ENCODE results near the gene FAN1.
A peak's percentile ranks its signal among the peaks of the same experiment; 100 is the strongest.

Gene FAN1

GRCh38 chr15:30956216-30957124, 52.8 kb downstream of the FAN1 start:
- peak; percentile 14 for DNase-seq (ENCODE audit: low read depth)

GRCh38 chr15:30958219-30958618, 54.5 kb downstream of the FAN1 start:
- no peak for DNase-seq (ENCODE audit: low read depth)

- DNase-seq (ENCODE audit: low read depth): no peak
These were observed 58.4 kb downstream of the FAN1 start for GRCh38 chr15:30962079-30962478.

- no peak for DNase-seq (ENCODE audit: low read depth)
These were observed 58.9 kb downstream of the FAN1 start for GRCh38 chr15:30962659-30963058.

- no peak for DNase-seq (ENCODE audit: low read depth)
These were observed 60.0 kb downstream of the FAN1 start for GRCh38 chr15:30963681-30964080.

GRCh38 chr15:30969724-30970123, 66.0 kb downstream of the FAN1 start:
- DNase-seq (ENCODE audit: low read depth): no peak

- DNase-seq (ENCODE audit: low read depth): no peak
These were observed 69.7 kb downstream of the FAN1 start for GRCh38 chr15:30973379-30973778.

- no peak for DNase-seq (ENCODE audit: low read depth)
These were observed 70.4 kb downstream of the FAN1 start for GRCh38 chr15:30974112-30974511.

- no peak for DNase-seq (ENCODE audit: low read depth)
These were observed 74.6 kb downstream of the FAN1 start for GRCh38 chr15:30978328-30978727.

GRCh38 chr15:30979457-30979856, 75.7 kb downstream of the FAN1 start:
- no peak for DNase-seq (ENCODE audit: low read depth)

GRCh38 chr15:30984118-30984517, 80.4 kb downstream of the FAN1 start:
- no peak for DNase-seq (ENCODE audit: low read depth)

- DNase-seq (ENCODE audit: low read depth): no peak
These were observed 80.8 kb downstream of the FAN1 start for GRCh38 chr15:30984542-30984941.

GRCh38 chr15:30985081-30985531, 81.4 kb downstream of the FAN1 start:
- DNase-seq (ENCODE audit: low read depth): no peak

- no peak for DNase-seq (ENCODE audit: low read depth)
These were observed 86.3 kb downstream of the FAN1 start for GRCh38 chr15:30990036-30990435.

GRCh38 chr15:30990446-30991254, 86.9 kb downstream of the FAN1 start:
- DNase-seq (ENCODE audit: low read depth): peak; percentile 8

GRCh38 chr15:30991255-30992235, 87.8 kb downstream of the FAN1 start, which contains the start of gene MTMR10:
MTMR10 (minus strand) TSS chr15:30991628; CDS start chr15:30991506, 122 bp downstream.
- DNase-seq (ENCODE audit: low read depth): peak; percentile 47

- no peak for DNase-seq (ENCODE audit: low read depth)
These were observed 88.6 kb downstream of the FAN1 start for GRCh38 chr15:30992249-30992864.

Measured in HS-27A (cell line).